NCI-H1417 (cell line): Measurements from ENCODE around the gene PGBD1.
A peak's percentile ranks its signal among the peaks of the same experiment; 100 is the strongest.

Experiments
- DNase-seq, 3 experiments: peaks; one replicate each; lab custom pipeline; 2025; lab: John Stamatoyannopoulos, UW

Gene PGBD1

DNA sequence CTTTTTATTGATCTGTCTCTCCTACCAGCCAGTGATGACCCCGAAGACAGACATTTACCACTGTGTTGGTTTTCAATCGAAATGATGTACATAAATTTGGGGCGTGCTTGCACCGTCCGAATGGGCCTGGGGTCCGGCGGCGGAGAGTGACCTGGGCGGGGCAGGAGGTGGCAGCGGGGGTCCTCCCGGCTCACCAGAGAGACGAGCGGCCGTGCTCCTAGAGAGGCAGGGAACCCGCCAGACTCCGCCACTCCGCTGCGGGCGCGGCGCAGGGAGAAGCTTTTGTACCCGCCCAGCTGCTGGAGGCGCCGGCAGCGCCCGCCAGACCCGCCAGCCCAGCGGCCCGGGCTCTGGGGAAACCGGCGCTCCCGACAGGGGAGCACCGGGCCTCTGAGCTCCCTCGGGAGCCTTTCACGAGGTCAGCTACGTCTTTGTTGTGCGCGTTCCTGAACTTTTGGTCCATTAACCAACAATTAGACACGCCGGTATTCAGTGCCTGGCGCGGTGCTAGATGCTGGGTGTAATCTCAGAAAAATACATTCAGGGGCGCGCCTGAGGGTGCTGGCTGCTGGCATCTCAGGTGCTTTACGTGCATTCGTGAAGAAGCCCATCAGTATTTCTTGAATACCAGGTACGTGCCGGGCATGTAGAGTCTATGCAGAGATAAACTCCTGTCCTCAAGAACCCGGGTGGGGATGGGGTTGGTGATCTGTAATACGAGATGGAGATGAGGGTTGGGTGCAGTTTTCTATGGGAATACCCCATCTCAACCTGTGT is at the start of gene PGBD1:
Gene PGBD1 (plus strand): TSS at position 285 of the 777 bp plus-strand sequence. CDS start 2,242 bp downstream, outside the sequence.
- peak; percentile 82 to 85 (median 84) for DNase-seq

DNA sequence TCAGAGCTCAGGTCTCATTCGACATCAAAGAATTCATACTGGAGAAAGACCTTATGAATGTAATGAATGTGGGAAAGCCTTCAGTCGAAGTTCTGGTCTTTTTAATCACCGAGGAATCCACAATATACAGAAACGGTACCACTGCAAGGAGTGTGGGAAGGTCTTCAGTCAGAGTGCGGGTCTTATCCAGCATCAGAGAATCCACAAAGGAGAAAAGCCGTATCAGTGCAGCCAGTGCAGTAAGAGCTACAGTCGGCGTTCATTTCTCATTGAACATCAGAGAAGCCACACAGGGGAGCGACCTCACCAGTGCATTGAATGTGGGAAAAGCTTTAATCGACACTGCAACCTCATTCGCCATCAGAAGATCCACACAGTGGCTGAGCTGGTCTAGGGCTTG is 48.6 kb upstream of the PGBD1 start:
- no peak for DNase-seq

- DNase-seq: no peak
Measured at GRCh38 chr6:28235912-28236452, 45.4 kb upstream of the PGBD1 start.

- no peak for DNase-seq
Measured at GRCh38 chr6:28239636-28240035, 41.7 kb upstream of the PGBD1 start.

DNA sequence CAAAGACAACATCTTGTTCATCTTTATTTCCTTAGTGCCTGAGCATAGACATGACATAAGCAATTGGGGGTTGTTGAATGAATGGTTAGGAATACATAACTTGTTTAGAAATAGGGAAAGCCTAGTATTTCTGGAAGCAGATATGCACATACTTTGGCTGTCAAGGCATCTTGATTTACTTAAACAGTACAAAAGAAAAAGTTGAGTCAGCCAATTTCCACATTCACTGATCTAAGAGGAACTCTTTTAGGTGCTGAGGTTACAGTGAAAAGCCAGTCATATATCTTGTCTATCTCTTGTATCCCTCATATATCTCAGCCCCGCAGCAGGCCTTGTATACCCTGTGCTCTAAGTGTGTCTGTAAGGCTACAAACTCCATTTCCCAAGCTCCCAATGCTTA is 40.9 kb upstream of the PGBD1 start:
- DNase-seq: no peak

- DNase-seq: no peak
Measured at GRCh38 chr6:28243946-28244345, 37.4 kb upstream of the PGBD1 start.

DNA sequence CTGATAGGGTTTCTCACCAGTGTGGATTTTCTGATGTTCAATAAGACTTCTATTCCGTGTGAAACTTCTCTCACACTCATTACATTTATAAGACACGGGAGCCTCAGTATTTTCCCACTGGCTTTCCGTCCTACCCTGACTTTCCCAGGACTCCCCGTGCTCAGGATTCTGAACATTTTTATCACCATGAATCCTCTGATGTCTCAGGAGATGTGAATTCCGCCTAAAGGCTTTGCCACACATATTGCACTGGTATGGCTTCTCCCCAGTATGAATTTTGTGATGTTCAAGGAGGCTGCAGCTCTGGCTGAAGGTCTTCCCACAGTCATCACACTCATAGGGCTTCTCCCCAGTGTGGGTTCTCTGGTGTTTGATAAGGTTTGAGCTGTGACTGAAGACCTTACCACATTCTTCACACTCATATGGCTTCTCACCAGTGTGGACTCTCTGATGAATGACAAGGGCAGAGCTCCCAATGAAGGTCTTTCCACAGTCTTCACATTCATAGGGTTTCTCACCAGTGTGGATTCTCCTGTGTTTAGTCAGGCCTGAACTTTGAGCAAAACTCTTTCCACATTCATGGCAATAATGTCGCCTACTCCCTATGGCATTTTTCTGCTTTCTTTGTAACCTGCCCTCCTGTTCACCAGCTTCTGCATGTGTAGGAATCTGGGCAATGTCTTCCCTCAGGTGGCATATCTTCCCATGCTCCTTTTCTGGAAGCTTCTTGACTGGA is 36.0 kb upstream of the PGBD1 start:
- no peak for DNase-seq

DNA sequence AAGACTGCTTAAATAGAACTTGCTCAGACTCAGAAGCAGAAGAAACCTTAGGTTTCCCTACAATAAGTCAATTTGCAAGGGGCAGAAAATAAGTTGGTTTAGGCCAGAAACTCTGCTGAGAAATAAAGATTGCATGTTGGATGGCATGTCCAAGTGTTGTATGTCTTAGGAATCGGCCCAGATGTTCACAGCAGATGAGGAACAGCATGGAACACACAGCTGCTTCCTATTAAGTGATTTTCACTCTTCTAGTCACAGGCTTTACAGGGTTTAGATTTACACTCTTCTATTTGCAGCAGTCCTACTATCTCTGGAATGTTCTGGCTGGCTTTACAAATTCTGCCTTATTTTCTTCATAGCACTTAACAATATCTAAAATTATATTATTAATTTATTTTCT is 32.5 kb upstream of the PGBD1 start:
- DNase-seq: no peak

- DNase-seq: no peak
Measured at GRCh38 chr6:28250747-28251146, 30.6 kb upstream of the PGBD1 start.

GRCh38 chr6:28251661-28252008 is 29.7 kb upstream of the PGBD1 start:
- DNase-seq: peak in 2 of 3 experiments; percentile 13 to 65

GRCh38 chr6:28252009-28252975 is 29.1 kb upstream of the PGBD1 start, which contains the start of gene ZKSCAN4:
Gene ZKSCAN4 (minus strand): TSS chr6:28252269. CDS start chr6:28251980, 289 bp downstream.
- peak; percentile 85 to 93 (median 90) for DNase-seq

DNA sequence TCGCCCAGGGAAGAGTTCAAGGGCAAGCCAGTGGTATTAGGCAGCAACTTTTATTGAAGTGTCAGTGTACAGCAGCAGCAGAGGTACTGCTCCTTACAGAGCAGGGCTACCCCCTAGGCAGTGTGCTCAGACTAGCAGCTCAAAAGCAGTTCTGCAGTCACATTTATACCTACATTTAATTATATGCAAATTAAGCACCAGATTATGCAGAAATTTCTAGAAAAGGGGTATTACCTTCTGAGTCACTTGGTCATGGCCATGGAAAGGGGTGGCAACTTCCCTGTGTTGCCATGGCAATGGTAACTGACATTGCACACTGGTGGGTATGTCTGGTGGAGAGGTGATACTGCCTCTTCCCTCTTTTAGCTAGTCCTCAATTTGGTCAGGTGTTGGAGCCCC is 27.3 kb upstream of the PGBD1 start:
- no peak for DNase-seq

- DNase-seq: no peak
Measured at GRCh38 chr6:28257042-28257441, 24.3 kb upstream of the PGBD1 start.

DNA sequence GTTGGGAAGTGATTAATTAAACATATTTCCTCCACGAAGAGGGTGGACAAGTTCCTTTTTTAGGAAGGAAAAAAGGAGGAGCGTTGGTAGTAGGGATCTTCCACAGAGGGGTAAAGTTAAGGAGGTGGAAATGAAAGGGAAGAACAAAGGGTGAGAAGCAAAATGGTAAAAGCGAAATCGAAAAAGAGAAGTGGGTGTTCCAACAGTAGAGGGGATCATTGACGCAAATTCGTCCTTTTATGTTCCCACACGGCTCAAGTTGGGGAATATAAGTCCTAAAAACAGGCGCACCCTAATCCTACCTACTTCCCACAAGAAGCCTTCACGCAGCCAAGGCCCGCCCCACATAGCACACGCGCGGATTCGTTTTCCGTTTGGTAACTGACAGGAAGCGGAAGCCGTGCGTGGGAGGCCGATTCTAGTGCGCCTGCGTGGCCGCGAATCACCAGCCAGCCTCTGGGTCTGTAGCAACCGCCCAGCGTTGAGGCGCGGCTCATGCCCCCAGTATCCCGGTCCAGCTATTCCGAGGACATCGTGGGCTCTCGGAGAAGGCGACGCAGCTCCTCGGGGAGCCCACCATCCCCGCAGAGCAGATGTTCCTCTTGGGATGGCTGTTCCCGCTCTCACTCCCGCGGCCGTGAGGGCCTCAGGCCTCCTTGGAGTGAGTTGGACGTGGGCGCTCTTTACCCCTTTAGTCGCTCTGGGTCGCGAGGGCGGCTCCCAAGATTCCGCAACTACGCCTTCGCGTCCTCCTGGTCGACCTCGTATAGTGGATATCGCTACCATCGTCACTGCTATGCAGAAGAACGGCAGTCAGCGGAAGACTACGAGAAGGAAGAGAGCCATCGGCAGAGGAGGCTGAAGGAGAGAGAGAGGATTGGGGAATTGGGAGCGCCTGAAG is 22.2 kb upstream of the PGBD1 start, which contains the start of gene NKAPL:
Gene NKAPL (plus strand): TSS at position 421 of the 901 bp plus-strand sequence. CDS start 75 bp downstream, at position 496.
- DNase-seq: no peak

- DNase-seq: no peak
Measured at GRCh38 chr6:28263922-28264321, 17.4 kb upstream of the PGBD1 start.

GRCh38 chr6:28264834-28265401 is 16.5 kb upstream of the PGBD1 start:
- no peak for DNase-seq

- DNase-seq: no peak
Measured at GRCh38 chr6:28266563-28266961, 14.8 kb upstream of the PGBD1 start.

GRCh38 chr6:28266962-28267694 is 14.2 kb upstream of the PGBD1 start, which contains the start of gene ZSCAN26:
Gene ZSCAN26 (plus strand): TSS chr6:28267143. CDS start chr6:28271920, 4,777 bp downstream.
- peak; percentile 91 to 96 (median 94) for DNase-seq

GRCh38 chr6:28267695-28268059 is 13.7 kb upstream of the PGBD1 start:
- no peak for DNase-seq
